GM18861 (cell line): ENCODE results near the gene ASH1L.
A peak's percentile ranks its signal among the peaks of the same experiment; 100 is the strongest.
"Not testable (repeated sequence)": the region's sequence is repeated elsewhere in the genome, so short reads cannot be mapped to it uniquely, and the experiment has no call there.

Experiments
- ATAC-seq: cut with Tn5 transposase; IDR thresholded peaks from one replicate; pipeline ENCODE4 v1.9.1; 2021; ENCODE audit not compliant: unreplicated experiment

ASH1L gene

GRCh38 chr1:155339515-155340097 lies 223.0 kb downstream of the ASH1L start:
- no peak for ATAC-seq

GRCh38 chr1:155334962-155335361 lies 227.6 kb downstream of the ASH1L start:
- no peak for ATAC-seq

GRCh38 chr1:155329980-155330598 lies 232.5 kb downstream of the ASH1L start:
- ATAC-seq = no peak

- not testable (repeated sequence) for ATAC-seq
Observed at GRCh38 chr1:155328856-155329255, 233.7 kb downstream of the ASH1L start.

- ATAC-seq = no peak
Observed at GRCh38 chr1:155327981-155328380, 234.6 kb downstream of the ASH1L start.

GRCh38 chr1:155326631-155327037 lies 236.0 kb downstream of the ASH1L start:
- ATAC-seq = no peak

GRCh38 chr1:155326020-155326526 lies 236.5 kb downstream of the ASH1L start:
- no peak for ATAC-seq

- no peak for ATAC-seq
Observed at GRCh38 chr1:155325603-155325893, 237.1 kb downstream of the ASH1L start.

GRCh38 chr1:155324717-155325602 lies 237.6 kb downstream of the ASH1L start:
- ATAC-seq = no peak

- ATAC-seq = peak; percentile 44
Observed at GRCh38 chr1:155324037-155324716, 238.4 kb downstream of the ASH1L start.

- ATAC-seq = no peak
Observed at GRCh38 chr1:155323729-155324036, 238.9 kb downstream of the ASH1L start.

GRCh38 chr1:155322953-155323728 lies 239.5 kb downstream of the ASH1L start:
- no peak for ATAC-seq

- ATAC-seq = no peak
Observed at GRCh38 chr1:155322571-155322952, 240.0 kb downstream of the ASH1L start.

GRCh38 chr1:155321639-155322503 lies 240.7 kb downstream of the ASH1L start:
- no peak for ATAC-seq

- no peak for ATAC-seq
Observed at GRCh38 chr1:155320661-155321617, 241.7 kb downstream of the ASH1L start, which contains the start of gene RUSC1. Gene RUSC1 (plus strand): TSS chr1:155320894. CDS start chr1:155321774, 880 bp downstream.

- no peak for ATAC-seq
Observed at GRCh38 chr1:155320252-155320651, 242.4 kb downstream of the ASH1L start.

GRCh38 chr1:155319536-155319935 lies 243.1 kb downstream of the ASH1L start:
- no peak for ATAC-seq

GRCh38 chr1:155318082-155318481 lies 244.5 kb downstream of the ASH1L start:
- no peak for ATAC-seq

GRCh38 chr1:155316922-155317321 lies 245.7 kb downstream of the ASH1L start:
- ATAC-seq = no peak
